GM12878 (cell line): ENCODE results near the gene POLR1G.
"Not testable (repeated sequence)": the region's sequence is repeated elsewhere in the genome, so short reads cannot be mapped to it uniquely, and the experiment has no call there.

ENCODE experiments used
- EP300 ChIP-seq, 2 experiments: fragments of 150-350 bp in 1 of 2; IDR thresholded peaks; 2 replicates each; pipeline ENCODE4 v1.6.1; 2011 to 2012; ENCODE audit warnings: low read depth in 2 of 2, low read length in 2 of 2, borderline replicate concordance in 1 of 2, improper control_type of control experiment in 1 of 2, inconsistent platforms in 1 of 2; ENCODE audit not compliant: control insufficient read depth in 1 of 2
- ESRRA ChIP-seq: IDR thresholded peaks from 2 replicates; pipeline ENCODE4 v1.6.1; 2012; ENCODE audit warnings: mild to moderate bottlenecking, low read length, improper control_type of control experiment
- EZH2 ChIP-seq: IDR thresholded peaks from 2 replicates; pipeline ENCODE4 v1.6.1; 2012; ENCODE audit warnings: low read depth, mild to moderate bottlenecking, control low read depth, inconsistent platforms, low read length, borderline replicate concordance; ENCODE audit not compliant: control insufficient read depth
- NBN ChIP-seq: fragments of 450-650 bp; IDR thresholded peaks from 2 replicates; pipeline ENCODE4 v1.6.1; 2016
- POLR2A ChIP-seq: IDR thresholded peaks from 2 replicates; pipeline ENCODE4 v1.6.1; 2011; ENCODE audit warnings: low read depth, mild to moderate bottlenecking, low read length
- POLR2AphosphoS5 ChIP-seq: IDR thresholded peaks from 2 replicates; pipeline ENCODE4 v1.6.1; 2011; ENCODE audit warnings: mild to moderate bottlenecking, low read length, inconsistent platforms
- TAF1 ChIP-seq: IDR thresholded peaks from 2 replicates; pipeline ENCODE4 v1.6.1; 2011; ENCODE audit warnings: mild to moderate bottlenecking, low read depth, low read length, borderline replicate concordance
- TARDBP ChIP-seq: IDR thresholded peaks from 2 replicates; pipeline ENCODE4 v1.6.1; 2016; ENCODE audit warnings: borderline replicate concordance
- ZNF274 ChIP-seq: IDR thresholded peaks from one replicate; pipeline ENCODE4 v1.8.0; 2011; ENCODE audit not compliant: insufficient read length, insufficient read depth
- TF ChIP-seq, protein P1 (sequence below): IDR thresholded peaks from 2 replicates; pipeline ENCODE4 v1.6.1; 2011; ENCODE audit warnings: low read depth, low read length, improper control_type of control experiment, borderline replicate concordance

DNA sequence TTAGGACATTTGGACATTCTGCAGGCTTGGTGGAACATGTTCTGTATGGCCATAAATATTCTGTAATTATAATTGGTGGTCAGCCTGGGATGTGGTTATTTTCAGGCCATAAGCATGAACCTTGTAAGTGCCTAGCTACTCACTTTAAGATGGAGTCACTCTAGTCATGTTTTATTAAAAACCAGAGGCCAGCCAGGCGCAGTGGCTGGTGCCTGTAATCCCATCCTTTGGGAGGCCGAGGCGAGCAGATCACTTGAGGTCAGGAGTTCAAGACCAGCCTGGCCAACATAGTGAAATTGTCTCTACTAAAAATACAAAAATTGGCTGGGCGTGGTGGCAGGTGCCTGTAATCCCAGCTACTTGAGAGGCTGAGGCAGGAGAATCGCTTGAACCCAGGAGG lies 1.1 kb downstream of the POLR1G start:
- not testable (repeated sequence) for TF ChIP-seq POLR2A; ESRRA; EZH2; TARDBP; ZNF274; TAF1; EP300 (IDR thresholded peaks at IDR 0.05; ENCODE audit: borderline replicate concordance in 1 of 2, control insufficient read depth in 1 of 2, low read depth in 2 of 2, low read length in 2 of 2); NBN; POLR2AphosphoS5
- TF ChIP-seq, protein P1, sequence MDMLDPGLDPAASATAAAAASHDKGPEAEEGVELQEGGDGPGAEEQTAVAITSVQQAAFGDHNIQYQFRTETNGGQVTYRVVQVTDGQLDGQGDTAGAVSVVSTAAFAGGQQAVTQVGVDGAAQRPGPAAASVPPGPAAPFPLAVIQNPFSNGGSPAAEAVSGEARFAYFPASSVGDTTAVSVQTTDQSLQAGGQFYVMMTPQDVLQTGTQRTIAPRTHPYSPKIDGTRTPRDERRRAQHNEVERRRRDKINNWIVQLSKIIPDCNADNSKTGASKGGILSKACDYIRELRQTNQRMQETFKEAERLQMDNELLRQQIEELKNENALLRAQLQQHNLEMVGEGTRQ = not testable (repeated sequence)
